Activated naive CD8-positive, alpha-beta T cell treated with anti-CD3 and anti-CD28 coated beads, Interleukin-2, amount 10 ng/mL, durations not matched to agents 7 days and 5 days (primary cell): Measurements from ENCODE around the gene C13orf42. TPM values are rescaled to one million over a fixed set of nuclear protein-coding genes. Genes with fewer than 3 reads are reported as not detected.

ENCODE experiments used
- total RNA-seq, 2 experiments: library from RNA; stranded (reverse); gene quantifications; one replicate each; pipeline ENCODE4 v1.2.3, GENCODE V29; 2021

The C13orf42 gene
- total RNA-seq, 2 experiments from 2014 or later = not detected

Other genes with a start within 250 kb of the C13orf42 start
- 100 to 1,000 TPM; 101 to 103 TPM for gene RNASEH2B, start 201.5 kb downstream of the C13orf42 start, total RNA-seq
- gene FAM124A, start 111.1 kb upstream of the C13orf42 start, total RNA-seq = under 1 TPM; 0.17 to 0.23 TPM
- gene SERPINE3, start 228.4 kb upstream of the C13orf42 start, total RNA-seq = not detected